KMS-11 (cell line): ENCODE data around the gene SRGAP1.

Experiments
- H2AFZ ChIP-seq: fragments of 200-600 bp; sonication (generic); 2 replicates; pipeline ENCODE4 v1.6.1; 2016; ENCODE audit warnings: antibody characterized with exemption, mixed run types, low read depth
- H3K27ac ChIP-seq: fragments of 200-600 bp; sonication (generic); 2 replicates; pipeline ENCODE4 v1.6.1; 2016; ENCODE audit warnings: mild to moderate bottlenecking, mixed run types
- H3K27me3 ChIP-seq: fragments of 200-600 bp; sonication (generic); 2 replicates; pipeline ENCODE4 v1.6.1; 2017; ENCODE audit warnings: mild to moderate bottlenecking, low read depth, mixed run types, moderate library complexity; ENCODE audit not compliant: insufficient read depth
- H3K36me3 ChIP-seq: fragments of 200-600 bp; sonication (generic); 2 replicates; pipeline ENCODE4 v1.6.1; 2017; ENCODE audit warnings: mild to moderate bottlenecking, mixed run types; ENCODE audit not compliant: insufficient read depth
- H3K4me1 ChIP-seq: fragments of 200-600 bp; sonication (generic); 2 replicates; pipeline ENCODE4 v1.6.1; 2016; ENCODE audit warnings: mild to moderate bottlenecking, low read depth, mixed run types; ENCODE audit not compliant: poor library complexity, severe bottlenecking
- H3K4me2 ChIP-seq: fragments of 200-600 bp; sonication (generic); 2 replicates; pipeline ENCODE4 v1.7.0; 2016; ENCODE audit warnings: mild to moderate bottlenecking, mixed run types
- H3K4me3 ChIP-seq: fragments of 200-600 bp; sonication (generic); IDR thresholded peaks from 2 replicates; pipeline ENCODE4 v1.6.1; 2017; ENCODE audit warnings: low read depth, low read length, mixed read lengths; ENCODE audit not compliant: insufficient read depth
- H3K79me2 ChIP-seq: fragments of 200-600 bp; sonication (generic); 2 replicates; pipeline ENCODE4 v1.6.1; 2016; ENCODE audit warnings: low read depth, mixed run types; ENCODE audit not compliant: insufficient read depth
- H3K9ac ChIP-seq: fragments of 200-600 bp; sonication (generic); 2 replicates; pipeline ENCODE4 v1.6.1; 2016; ENCODE audit warnings: mild to moderate bottlenecking, mixed run types
- H4K20me1 ChIP-seq: fragments of 200-600 bp; sonication (generic); 2 replicates; pipeline ENCODE4 v1.6.1; 2016; ENCODE audit warnings: mild to moderate bottlenecking, mixed run types; ENCODE audit not compliant: insufficient read depth
- CTCF ChIP-seq: fragments of 200-600 bp; sonication (generic); conservative IDR thresholded peaks from 2 replicates; pipeline ENCODE4 v1.6.1; 2017; ENCODE audit warnings: low read depth, mild to moderate bottlenecking, antibody characterized with exemption, low read length, moderate library complexity, mixed read lengths

Gene SRGAP1

DNA sequence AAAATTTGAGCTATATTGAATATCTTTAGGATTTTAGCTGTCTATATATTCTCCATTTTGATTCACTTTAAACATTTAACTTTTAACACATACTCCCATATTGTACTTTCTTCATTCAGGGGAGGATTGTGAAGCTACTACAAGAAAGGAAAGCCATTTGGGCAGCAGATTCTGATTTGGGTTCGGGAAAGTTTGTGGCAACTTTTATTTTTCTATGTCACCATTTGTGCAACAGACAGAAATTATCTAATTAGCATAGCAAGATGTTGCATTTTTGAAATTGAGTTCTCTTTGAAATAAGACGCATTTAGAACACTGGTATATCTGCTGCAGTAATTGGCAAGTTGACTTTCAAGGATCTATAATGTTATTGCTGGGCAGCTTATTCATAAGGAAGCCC, 243.3 kb downstream of the SRGAP1 start:
- H3K4me3 ChIP-seq = no peak overlapping the region
- no peaks in the 10 kb centered on the region for H3K4me1 ChIP-seq
- TF ChIP-seq CTCF = no peak
- no peaks in the 10 kb centered on the region for H3K36me3 ChIP-seq
- no peaks in the 10 kb centered on the region for H3K27me3 ChIP-seq
- H3K9ac ChIP-seq = no peak overlapping the region
- H2AFZ ChIP-seq = no peak overlapping the region
- H3K4me2 ChIP-seq = no peak overlapping the region
- H3K27ac ChIP-seq = no peak overlapping the region
- H3K79me2 ChIP-seq = no peaks in the 10 kb centered on the region
- no peaks in the 10 kb centered on the region for H4K20me1 ChIP-seq

- no peak overlapping the region for H3K4me3 ChIP-seq
- H3K4me2 ChIP-seq = no peak overlapping the region
- no peak for TF ChIP-seq CTCF
- no peak overlapping the region for H2AFZ ChIP-seq
- no peaks in the 10 kb centered on the region for H3K27me3 ChIP-seq
- H3K9ac ChIP-seq = no peak overlapping the region
- H3K36me3 ChIP-seq = no peaks in the 10 kb centered on the region
- H4K20me1 ChIP-seq = no peaks in the 10 kb centered on the region
- no peaks in the 10 kb centered on the region for H3K79me2 ChIP-seq
- no peaks in the 10 kb centered on the region for H3K4me1 ChIP-seq
- no peak overlapping the region for H3K27ac ChIP-seq
Observed at GRCh38 chr12:64088431-64089349, 244.2 kb downstream of the SRGAP1 start.

- Histone ChIP-seq H3K4me2 (no peak overlapping the region), H3K36me3 (no peaks in the 10 kb centered on the region), H3K4me1 (no peaks in the 10 kb centered on the region), H3K27ac (no peak overlapping the region), H2AFZ (no peak overlapping the region), H3K9ac (no peak overlapping the region), H3K27me3 (no peaks in the 10 kb centered on the region), H3K4me3 (no peak overlapping the region), H3K79me2 (no peaks in the 10 kb centered on the region), H4K20me1 (no peaks in the 10 kb centered on the region)
- no peak for TF ChIP-seq CTCF
Observed at GRCh38 chr12:64090047-64090446, 245.5 kb downstream of the SRGAP1 start.

GRCh38 chr12:64091186-64091585, 246.7 kb downstream of the SRGAP1 start:
- H3K4me2 ChIP-seq = no peak overlapping the region
- no peak overlapping the region for H3K27ac ChIP-seq
- H3K9ac ChIP-seq = no peak overlapping the region
- H3K79me2 ChIP-seq = no peaks in the 10 kb centered on the region
- H3K36me3 ChIP-seq = no peaks in the 10 kb centered on the region
- no peaks in the 10 kb centered on the region for H4K20me1 ChIP-seq
- no peaks in the 10 kb centered on the region for H3K4me1 ChIP-seq
- no peak overlapping the region for H2AFZ ChIP-seq
- TF ChIP-seq CTCF = no peak
- H3K27me3 ChIP-seq = no peaks in the 10 kb centered on the region
- no peak overlapping the region for H3K4me3 ChIP-seq
